Esophagus muscularis mucosa (tissue), 3 donors: ENCODE data around the gene FBXL7.

Experiments
- CTCF ChIP-seq, 3 experiments: fragments of 200-600 bp in 2 of 3; fragments of 450-650 bp in 1 of 3; sonication (generic) in 2 of 3; IDR thresholded peaks; one replicate each; pipeline ENCODE4 v1.5.1; 2017 to 2019; ENCODE audit warnings: antibody characterized with exemption in 3 of 3, mild to moderate bottlenecking in 2 of 3, moderate library complexity in 1 of 3
- POLR2AphosphoS5 ChIP-seq, 2 donors: sonication (generic); formaldehyde crosslinking; IDR thresholded peaks; one replicate each; pipeline ENCODE4 v1.6.1; 2017; ENCODE audit warnings: antibody characterized with exemption in 2 of 2

GRCh38 chr5:15929611-15930263 is 429.8 kb downstream of the FBXL7 start:
- TF ChIP-seq CTCF (IDR thresholded peaks at IDR 0.05): no peak
- no peak for TF ChIP-seq POLR2AphosphoS5 (IDR thresholded peaks at IDR 0.05)
